ENCODE data around the gene ZNF217.
"Not testable (repeated sequence)": the region's sequence is repeated elsewhere in the genome, so short reads cannot be mapped to it uniquely, and the experiment has no call there.

ZNF217 gene

GRCh38 chr20:53583660-53584549 lies 9.7 kb downstream of the ZNF217 start:
- not testable (repeated sequence) for DNase-seq (ENCODE audit: low read depth in 2 of 2)

GRCh38 chr20:53582574-53583351 lies 10.9 kb downstream of the ZNF217 start:
- DNase-seq (ENCODE audit: low read depth in 2 of 2), result no peak

GRCh38 chr20:53582251-53582570 lies 11.4 kb downstream of the ZNF217 start:
- DNase-seq (ENCODE audit: low read depth in 2 of 2), result no peak

GRCh38 chr20:53581444-53582250 lies 12.0 kb downstream of the ZNF217 start:
- DNase-seq (ENCODE audit: low read depth in 2 of 2), result no peak

GRCh38 chr20:53580376-53581111 lies 13.1 kb downstream of the ZNF217 start:
- DNase-seq (ENCODE audit: low read depth in 2 of 2), result no peak

- DNase-seq (ENCODE audit: low read depth in 2 of 2), result no peak
These were observed 13.9 kb downstream of the ZNF217 start for GRCh38 chr20:53579581-53580375.

- DNase-seq (ENCODE audit: low read depth in 2 of 2), result no peak
These were observed 14.4 kb downstream of the ZNF217 start for GRCh38 chr20:53579266-53579580.

GRCh38 chr20:53578492-53579222 lies 15.0 kb downstream of the ZNF217 start:
- DNase-seq (ENCODE audit: low read depth in 2 of 2), result no peak

- no peak for DNase-seq (ENCODE audit: low read depth in 2 of 2)
These were observed 16.9 kb downstream of the ZNF217 start for GRCh38 chr20:53576586-53577318.

- no peak for DNase-seq (ENCODE audit: low read depth in 2 of 2)
These were observed 17.5 kb downstream of the ZNF217 start for GRCh38 chr20:53576195-53576580.

- DNase-seq (ENCODE audit: low read depth in 2 of 2), result no peak
These were observed 18.0 kb downstream of the ZNF217 start for GRCh38 chr20:53575481-53576194.

- DNase-seq (ENCODE audit: low read depth in 2 of 2), result no peak
These were observed 18.8 kb downstream of the ZNF217 start for GRCh38 chr20:53574819-53575218.

- no peak for DNase-seq (ENCODE audit: low read depth in 2 of 2)
These were observed 19.3 kb downstream of the ZNF217 start for GRCh38 chr20:53574259-53574789.

GRCh38 chr20:53571555-53572286 lies 21.9 kb downstream of the ZNF217 start:
- no peak for DNase-seq (ENCODE audit: low read depth in 2 of 2)

GRCh38 chr20:53570446-53571276 lies 23.0 kb downstream of the ZNF217 start:
- no peak for DNase-seq (ENCODE audit: low read depth in 2 of 2)

- DNase-seq (ENCODE audit: low read depth in 2 of 2), result no peak
These were observed 23.9 kb downstream of the ZNF217 start for GRCh38 chr20:53569606-53570307.

Data from stimulated activated CD8-positive, alpha-beta memory T cell treated with anti-CD3 and anti-CD28 coated beads, Interleukin-7, amount 100 ng/mL, for 1 hour (primary cell).